Stimulated activated CD4-positive, alpha-beta T cell treated with anti-CD3 and anti-CD28 coated beads, Interleukin-15, amount 100 ng/mL, for 1 hour (primary cell): ENCODE results near the gene NTNG2.

Source experiments
- DNase-seq, 2 donors: peaks; one replicate each; pipeline ENCODE4 v3.0.0-alpha.2; 2020; ENCODE audit warnings: low read depth in 1 of 2, low spot score in 1 of 2

NTNG2 gene

DNA sequence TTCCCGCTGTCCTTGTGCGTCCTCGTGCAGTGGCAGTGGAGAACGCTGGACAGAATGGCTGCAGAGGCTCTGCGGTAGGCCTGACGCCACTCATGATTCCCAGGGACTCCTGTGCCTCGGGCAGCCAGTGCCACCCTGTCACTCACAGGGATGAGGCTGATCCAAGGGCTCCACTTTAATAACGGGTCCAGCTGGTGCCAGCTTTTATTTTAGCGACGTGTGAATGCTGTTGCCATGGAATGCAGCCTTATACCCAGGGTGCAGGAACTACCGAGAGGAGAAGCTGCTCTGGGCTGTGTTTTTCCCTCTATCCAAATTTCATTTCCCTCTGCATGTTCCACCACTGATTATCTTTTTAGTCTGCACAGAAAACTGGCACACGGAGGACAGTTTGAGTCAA is 15.8 kb upstream of the NTNG2 start:
- no peak for DNase-seq

DNA sequence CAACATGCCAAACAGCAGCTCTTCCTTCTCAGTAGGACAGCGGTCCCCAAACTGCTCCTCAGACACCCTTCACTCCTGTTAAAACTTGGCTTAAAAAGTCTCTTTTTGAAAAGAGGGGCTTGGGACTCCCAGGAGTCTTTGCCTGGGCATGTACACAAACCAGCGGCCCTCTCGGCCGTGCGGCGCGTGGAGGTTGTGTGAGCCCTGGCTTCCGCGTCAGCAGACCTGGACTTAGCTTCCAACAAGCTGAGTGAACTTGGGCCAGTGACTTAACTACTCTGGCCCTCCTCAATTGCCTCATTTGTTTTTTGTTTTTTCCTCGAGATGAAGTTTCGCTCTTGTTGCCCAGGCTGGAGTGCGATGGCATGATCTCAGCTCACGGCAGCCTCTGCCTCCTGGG is 15.3 kb upstream of the NTNG2 start:
- no peak for DNase-seq

DNA sequence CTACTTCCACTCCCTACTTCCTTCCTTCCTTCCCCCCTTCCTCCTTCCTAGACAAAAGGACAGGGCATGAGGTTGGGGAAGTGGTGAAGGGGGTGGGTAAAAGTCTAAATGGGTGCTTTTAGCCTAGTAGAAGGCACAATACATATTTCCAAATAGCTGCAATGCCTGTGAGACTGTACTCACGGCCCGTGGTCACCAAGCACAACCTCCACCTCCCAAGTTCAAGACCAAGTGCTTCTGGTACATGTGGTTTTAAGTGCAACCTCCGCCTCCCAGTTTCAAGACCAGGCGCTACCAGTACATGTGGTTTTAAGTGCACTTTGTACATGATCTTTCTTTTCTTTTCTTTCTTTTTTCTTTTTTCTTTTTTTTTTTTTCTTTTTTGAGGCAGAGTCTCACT is 14.5 kb upstream of the NTNG2 start:
- DNase-seq = no peak

DNA sequence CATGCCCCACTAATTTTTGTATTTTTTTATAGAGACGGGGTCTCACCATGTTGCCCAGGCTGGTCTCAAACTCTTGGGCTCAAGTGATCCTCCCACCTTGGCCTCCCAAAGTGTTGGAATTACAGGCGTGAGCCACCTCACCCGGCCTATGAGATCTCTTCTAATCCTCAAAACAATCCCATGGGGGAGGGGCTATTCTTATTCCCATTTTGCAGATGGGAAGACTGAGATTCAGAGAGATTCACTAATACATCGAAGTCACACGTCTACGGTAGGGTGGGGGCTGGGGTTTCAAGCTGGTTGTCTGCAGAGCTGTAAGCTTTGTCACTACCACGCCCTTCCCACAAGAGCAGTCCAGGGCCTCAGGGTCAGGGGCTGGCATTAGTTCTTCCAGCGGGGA is 14.0 kb upstream of the NTNG2 start:
- no peak for DNase-seq

DNA sequence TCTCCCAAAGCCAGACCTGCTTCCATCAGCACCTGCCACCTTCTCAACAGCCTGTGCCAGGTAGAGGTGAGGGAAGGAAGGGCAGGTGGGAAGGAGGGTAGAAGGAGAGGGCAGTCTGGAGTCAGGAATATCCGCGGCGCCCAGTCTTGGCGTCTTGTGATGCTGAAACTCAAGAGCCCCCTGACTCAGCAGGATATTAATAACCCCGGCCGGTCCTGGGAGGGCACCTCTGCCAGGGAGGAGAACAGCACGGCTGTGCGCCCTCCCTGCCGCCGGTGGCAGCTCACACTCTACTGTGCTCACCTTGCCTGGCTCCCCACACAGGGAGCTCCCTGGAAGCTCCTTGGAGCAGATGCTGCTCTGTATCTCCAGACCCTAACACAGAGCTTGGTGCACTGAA is 11.6 kb upstream of the NTNG2 start:
- DNase-seq = no peak

DNA sequence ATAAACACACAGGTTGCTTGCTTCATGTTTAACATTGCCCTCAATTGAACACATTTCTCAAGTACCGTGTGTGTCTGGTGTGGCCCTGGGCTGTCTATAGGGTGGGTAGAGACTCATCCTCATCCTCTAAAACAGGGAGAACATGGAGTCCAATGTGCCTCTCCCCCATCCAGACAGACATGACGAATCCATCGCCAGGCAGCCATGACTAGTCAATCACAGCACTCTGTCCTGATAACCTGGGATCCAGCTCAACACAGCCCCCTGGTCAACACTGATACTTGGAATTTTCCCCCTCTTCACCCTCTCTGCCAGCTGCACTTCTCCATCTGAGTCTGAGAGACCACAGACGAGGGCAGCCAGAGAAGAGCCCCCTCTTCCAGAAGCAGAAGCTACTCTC is 10.7 kb upstream of the NTNG2 start:
- no peak for DNase-seq

DNA sequence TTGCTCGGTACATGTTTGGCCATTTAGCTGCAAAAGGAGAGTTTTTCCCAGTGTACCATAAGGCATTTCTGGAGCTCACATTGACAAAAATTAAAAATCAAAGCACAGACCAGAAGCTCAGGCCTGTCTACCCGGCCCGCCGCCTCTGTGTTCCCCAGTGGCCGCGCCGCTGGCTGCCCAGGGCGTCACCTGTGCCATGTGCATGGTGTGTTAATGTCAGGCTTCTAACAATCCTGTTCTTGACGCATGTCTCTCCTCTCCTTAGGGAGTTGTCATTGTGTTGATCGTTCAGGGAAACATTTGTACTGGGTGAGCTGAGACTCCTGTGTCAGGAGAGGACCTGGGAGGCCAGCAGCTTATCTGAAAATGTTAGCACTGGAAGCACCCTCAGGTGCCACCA is 9.6 kb upstream of the NTNG2 start:
- DNase-seq = no peak

DNA sequence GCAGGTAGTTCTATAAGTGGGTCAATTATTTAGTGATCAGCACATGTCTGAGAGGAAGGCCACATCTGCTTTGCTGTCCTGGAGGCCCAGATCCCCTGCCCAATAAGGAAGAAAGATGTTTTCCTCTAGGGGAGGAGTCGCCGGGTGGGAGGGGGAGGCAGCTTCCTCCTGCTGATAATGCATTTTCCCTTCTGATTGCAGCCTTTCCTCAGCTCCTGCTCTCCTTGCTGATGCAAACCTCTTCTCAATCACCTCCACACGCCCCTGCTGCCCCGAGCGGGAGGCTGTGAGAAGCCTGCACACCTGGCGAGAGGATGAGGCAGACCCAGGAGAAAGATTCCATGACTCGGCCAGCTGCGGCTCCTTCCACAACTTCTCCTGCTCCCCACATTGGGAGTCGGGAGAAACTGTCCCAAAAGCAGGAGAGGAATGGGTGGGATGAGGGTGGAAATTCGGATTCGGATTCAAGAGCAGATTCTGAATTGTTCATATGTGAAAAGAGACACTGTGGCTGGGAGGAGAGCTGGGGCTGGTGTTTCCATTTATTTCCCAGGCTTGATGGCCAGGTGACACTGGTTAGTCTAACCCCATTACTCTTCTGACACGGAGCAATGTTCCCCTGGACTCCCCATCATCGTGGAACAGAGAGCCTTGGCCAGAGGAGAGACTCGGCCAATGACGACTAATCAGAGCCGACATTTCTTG is 6.8 kb upstream of the NTNG2 start:
- no peak for DNase-seq

DNA sequence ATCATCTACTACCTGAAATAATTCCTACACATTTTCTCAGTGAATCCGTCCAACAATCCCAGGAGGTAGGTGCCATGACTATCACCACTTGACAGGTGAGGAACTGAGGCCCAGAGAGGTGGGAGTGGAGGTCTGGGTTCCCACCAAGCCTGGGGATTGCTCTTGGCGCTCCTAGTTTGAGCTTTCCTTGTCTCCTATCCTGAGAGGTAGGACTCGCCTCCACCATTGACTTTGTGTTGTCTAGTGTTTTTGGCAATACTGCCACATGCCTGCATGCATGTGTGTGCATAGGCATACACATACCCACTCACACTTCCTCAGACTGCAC is 6.3 kb upstream of the NTNG2 start:
- no peak for DNase-seq

DNA sequence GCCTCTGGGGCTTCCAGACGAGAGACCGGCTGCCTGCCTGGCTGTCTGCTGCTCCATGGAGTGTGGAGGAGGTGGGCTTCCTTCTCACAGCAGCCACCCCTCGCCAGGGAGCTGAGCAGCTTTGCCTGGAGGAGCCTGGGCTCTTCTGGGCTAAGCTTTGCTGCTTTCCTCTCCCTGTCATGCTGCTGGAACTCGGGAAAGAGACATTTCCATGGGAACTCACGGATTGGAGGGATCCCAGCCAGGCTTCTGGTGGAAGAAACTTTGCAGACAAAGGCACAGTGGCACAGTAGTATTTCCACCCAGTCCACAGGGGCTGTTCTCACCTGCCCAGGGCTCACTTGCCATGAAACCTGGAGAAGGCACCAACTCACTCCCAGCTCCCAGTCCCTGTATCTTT is 5.6 kb upstream of the NTNG2 start:
- no peak for DNase-seq

DNA sequence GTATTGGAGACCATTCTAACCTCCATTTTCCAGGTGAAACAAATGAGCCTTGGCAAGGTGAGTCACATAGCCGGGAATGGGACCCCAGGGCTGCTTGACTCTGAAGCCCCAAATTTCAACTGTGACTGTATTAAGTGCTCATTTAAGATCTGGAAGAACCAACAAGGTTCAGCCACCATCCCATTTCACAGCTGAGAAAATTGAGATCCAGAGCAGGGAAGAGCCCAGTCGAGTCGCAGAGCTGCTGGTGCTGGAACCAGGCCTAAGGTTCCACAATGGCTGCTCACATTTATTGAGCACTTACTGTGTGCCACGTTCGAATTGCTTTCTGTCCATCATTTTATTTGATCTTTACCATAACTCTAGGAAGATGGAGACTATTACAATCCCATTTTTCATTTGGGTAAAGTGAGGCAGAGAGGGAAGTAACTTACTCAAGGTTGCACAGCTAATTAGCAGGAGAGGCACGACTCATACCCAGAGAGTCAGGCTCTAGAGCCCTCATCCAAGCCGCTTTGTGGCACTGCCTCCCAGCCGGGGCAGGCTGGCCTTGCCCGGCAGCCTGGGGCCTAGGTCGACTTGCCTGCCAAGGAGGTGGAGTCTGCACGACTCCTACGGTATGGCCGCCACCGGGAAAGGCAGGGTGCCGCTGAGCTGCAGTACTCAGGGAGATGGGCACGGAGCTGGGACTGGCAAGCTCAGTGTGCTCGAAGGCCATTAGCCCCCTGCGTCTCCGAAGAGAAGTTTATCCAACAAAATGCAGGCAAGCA is 4.3 kb upstream of the NTNG2 start:
- no peak for DNase-seq

DNA sequence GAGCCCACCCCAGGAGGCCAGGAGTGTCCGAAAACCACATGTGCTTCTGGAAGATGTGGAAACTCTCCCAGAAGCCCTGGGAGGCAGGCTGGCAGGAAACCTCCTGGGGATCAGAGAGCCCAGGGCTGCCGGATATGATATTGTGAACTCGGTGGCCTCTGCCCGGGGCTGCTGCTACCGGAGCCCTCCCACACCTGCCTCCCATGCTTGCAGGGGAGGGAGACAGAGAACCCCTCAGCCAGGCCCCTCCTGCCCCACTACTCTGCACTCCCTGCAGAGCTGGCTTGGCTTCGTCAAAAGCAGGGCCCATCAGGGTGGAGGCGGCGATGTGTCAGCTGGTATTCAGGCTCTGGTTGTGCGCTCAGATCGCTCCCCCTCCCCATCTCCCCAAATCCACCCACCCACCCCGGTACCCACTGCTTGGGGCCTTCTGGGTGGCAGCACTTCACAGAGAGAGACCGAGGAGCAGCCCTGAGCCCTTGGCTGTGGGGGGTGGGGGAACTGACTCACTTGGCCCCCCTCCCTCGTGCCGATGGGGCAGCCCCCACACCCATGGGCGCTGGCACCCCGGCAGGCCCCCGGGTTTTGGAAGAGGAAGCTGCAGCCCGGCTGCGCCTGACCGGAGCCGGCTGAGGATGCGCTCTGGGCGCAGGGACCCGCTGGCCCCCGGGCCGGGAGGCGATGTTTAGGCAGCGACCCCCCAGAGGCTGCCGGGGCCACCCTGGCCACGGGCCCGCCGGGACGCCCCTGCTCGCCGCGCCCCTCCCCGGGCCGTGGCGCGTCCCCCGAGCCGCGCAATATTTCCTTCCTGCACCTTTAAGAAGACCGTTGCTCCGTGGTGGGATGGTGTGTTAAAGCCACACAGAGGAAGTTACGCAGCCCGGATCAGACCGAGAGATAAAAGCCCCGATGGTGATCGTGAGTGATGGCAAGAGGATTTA is 786 bp upstream of the NTNG2 start:
- DNase-seq = peak; percentile 17 to 25

DNA sequence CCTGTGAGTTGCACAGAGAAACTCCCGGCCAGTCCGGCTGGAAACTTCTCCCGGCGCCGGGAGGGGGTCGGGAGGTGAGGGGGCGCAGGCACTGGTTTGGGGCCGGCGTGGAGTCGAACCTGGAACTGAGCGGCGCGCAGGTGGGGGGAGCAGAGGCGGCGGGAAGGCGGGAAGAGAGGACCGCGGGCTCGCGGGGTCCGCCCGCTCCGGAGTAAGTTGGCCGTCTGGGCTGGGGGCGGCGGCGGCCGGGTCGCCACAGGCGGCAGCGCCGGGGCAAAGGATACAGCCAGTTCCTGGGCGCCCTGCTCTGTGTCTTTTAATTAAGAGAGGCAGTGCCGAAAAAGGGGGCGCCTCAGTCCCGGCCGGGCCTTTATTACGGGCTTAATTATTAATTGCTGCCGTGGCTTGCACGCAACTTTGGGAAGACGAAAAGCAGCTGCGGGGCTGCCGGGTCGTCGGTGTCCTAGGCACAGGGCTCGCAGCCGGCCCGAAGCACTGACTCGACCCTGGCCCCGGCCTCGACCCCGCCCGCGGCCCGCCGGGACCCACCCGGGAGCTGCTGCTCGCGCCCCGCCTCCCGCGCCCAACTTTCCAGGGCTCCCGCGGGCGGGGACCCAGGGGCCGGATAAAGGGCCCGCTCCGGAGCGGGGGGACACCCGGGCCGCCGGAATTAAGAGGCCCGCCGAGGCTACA is 1.1 kb downstream of the NTNG2 start:
- DNase-seq = no peak

DNA sequence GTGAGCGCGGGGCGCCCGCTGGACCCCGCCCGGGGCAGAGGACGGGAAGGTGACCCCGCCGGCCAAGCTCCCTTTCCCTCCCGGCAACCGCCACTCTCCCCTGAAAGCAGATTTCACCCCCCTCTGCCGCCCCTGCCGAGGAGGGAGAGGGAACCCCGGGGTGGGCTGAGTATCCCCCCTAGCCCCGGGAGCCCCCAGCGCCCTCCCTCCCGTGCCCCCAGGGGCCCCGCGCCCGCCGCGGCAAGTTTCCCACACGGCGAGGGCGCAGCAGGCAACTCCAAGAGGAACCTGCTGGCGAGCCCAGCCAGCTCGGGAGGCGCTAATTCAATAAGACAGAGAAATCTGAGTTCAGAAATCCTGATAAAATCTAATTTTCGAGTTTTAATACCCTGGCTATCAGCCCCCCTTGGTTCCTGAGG is 1.6 kb downstream of the NTNG2 start:
- DNase-seq = no peak

DNA sequence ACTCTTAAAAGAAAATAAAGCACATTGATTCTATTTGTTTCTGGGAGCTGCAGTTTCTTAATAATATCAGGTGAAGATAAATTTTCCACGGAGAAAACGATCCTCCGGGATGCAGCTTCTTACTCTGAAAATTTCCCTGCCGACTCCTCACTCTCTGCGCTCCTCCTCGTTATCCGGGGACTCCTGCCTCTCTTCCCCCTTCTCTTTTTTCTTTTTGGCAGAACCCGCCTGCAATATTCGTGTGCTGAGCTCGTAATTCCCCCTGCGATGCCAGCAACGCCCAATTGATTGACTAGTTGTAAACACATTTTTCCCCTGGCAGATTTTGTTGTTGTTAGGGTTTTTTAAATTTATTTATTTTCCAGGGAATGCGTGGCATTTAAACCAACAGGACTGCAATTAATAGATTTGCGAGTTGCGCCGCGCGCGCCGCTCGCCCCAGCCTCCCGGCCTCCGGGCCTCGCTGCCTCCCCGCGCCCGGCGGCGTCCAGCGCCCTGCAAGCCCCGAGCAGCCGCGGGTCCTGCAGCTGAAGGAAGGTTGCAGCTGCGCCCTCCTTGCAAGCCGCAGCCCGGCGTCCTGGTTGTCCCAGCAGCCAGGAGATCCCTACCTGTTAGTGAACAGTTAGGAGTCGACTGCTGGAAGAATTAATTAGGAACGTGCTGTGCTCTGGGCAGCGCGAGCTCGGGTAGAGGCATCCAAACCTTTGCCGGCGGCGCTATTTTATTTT is 2.2 kb downstream of the NTNG2 start:
- no peak for DNase-seq

DNA sequence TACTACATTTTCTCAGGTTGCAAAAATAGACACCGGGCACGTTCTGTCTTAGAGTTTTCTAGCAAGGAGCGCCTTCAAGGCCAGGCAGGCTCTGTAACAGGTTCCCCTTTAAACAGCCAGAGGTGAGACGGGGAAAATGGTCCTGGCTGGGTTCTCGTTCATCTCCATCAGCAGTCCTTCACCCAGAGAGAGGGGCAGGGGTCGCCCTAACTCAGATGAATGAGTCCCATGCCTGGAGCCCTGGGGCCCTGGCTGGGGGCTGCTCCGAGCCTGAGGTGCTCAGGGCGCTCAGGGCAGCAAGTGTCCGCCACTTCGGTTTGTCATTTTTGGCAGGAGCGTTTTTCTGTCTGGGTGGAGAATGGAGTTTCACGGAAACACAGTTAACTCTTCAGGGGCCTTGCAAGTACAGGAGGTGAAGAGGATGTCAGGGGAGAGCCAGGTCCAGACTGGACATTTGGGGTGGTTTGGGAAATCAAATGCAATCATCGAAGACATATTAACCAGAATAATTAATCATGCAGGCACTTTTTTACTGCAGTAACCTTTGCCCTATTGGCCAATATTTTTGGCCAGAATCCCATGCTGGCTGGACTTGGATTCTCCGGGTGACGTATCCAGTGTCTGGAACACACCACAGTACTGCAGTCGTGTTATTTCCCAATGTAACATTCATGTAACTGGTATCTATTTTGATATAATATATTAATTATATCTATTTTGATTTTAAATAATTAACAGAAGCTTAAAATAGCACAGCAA is 2.9 kb downstream of the NTNG2 start:
- DNase-seq = no peak

DNA sequence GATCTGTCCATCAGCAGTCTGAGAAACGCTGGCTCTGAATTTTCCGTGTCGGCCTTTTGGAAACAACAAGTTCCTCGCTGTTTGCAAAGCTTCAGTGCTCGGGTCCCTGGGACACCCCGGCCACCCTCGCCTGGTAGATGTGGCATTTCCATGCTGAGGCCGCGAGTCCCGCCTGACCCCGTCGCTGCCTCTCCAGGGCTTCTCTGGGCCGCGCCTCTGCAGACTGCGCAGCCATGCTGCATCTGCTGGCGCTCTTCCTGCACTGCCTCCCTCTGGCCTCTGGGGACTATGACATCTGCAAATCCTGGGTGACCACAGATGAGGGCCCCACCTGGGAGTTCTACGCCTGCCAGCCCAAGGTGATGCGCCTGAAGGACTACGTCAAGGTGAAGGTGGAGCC is 4.7 kb downstream of the NTNG2 start:
- DNase-seq = no peak

DNA sequence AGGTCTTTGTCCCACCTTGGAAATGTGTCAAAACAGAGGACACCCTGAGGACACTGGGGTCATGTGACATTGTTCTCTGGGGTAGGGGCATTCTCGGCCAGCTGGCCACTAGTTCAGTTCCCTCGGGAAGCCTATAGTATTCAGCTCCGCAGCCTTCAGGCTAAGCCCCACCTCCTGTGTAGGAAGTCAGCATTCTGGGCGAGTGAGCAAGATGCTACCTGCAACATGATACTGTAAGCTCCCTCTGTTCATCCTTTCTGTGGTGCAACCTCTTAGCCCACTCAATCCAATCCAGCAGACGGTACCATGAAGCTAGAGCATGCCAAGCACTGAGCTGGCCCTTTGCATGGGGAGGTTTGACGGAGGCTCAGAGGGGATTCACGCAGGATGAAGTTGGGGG is 5.3 kb downstream of the NTNG2 start:
- no peak for DNase-seq

DNA sequence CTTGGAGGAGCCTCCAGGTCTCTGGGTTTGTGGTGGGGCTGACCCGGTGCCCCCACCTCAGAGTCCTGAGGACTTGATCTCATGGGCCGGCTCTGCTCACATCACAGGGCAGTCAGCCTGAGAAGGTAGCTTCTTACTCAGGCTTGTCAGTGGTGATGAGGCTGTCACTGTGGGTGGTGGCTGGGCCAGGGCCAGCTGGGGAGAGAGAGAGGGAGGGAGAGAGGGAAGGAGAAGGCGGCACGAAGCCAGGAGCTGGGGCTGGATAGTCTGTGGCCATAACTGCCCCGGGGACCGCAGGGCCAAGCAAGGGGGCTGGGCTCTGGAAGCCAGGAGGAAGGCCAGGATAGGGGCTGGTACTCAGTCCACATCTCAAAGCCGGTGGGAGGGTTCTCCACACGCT is 6.5 kb downstream of the NTNG2 start:
- DNase-seq = no peak

DNA sequence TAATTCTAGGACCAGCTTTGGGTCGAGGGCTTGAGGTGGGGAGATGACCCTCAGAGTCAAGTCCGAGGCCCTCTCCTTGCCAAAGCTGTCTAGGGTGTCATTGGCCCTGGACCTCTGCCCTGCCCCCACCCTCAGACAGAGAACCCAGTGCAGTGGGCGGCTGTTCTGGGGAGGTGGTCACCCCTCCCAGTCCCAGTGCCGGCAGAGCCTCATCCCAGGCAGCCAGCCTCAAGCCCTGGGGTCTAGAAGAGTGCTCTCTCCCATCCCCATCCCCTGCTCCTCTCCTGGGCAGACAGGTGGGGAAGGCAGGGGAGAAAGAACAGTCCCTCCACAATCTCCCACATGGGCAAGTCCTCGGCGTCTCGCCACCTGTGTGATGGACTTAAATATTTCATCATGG is 7.0 kb downstream of the NTNG2 start:
- DNase-seq = no peak
